SU-DHL-6 (cell line): ENCODE data around the gene ANKRD18B.
"Not testable (repeated sequence)": the region's sequence is repeated elsewhere in the genome, so short reads cannot be mapped to it uniquely, and the experiment has no call there.

ENCODE experiments used
- CTCF ChIP-seq: fragments of 200-600 bp; sonication (generic); IDR thresholded peaks from one replicate; pipeline ENCODE4 v1.5.1; 2017; ENCODE audit warnings: antibody characterized with exemption, mild to moderate bottlenecking, low read length, moderate library complexity; ENCODE audit not compliant: insufficient read depth, poor library complexity, severe bottlenecking
- EZH2phosphoT487 ChIP-seq: fragments of 200-600 bp; sonication (generic), shearing (Covaris generic); conservative IDR thresholded peaks from 2 replicates; pipeline ENCODE4 v1.6.1; 2018; ENCODE audit warnings: mild to moderate bottlenecking, antibody characterized with exemption, low read length, moderate library complexity, mixed read lengths

- TF ChIP-seq CTCF, EZH2phosphoT487: not testable (repeated sequence)
These were observed 74.8 kb downstream of the ANKRD18B start for GRCh38 chr9:33598796-33599379.
